Measurements from ENCODE around the gene CAMP. TPM values are rescaled to one million over a fixed set of nuclear protein-coding genes. Genes with fewer than 3 reads are reported as not detected.

The CAMP gene
- total RNA-seq, 4 donors from 2014 or later = not detected

DNA sequence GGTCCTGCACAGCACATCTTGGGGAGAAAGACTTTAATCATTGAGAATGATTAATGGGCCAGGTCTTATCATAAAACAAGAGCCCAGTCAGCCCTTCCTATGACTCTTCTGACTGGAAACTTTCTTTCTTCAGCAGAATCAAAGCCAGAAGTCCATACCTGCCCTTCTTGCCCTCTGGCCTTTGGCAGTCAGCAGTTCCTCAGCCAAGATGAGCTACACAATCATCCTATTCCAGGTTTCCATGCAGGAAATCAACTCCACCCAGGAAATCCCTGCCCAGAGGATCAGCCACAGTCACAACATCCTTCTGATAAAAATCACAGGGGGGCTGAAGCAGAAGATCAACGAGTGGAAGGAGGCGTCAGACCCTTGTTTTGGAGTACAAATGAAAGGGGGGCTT lies 44.5 kb downstream of the CAMP start:
- H3K27me3 ChIP-seq = no peaks in the 10 kb centered on the region
- in situ Hi-C loops (cut with MboI; ENCODE audit: low pct_ligation_motif_present in 1 of 4, low pct_unique_long_range_greater_than_20kb in 1 of 4, low sequenced_read_pairs in 3 of 4) = no loop called here
- peak; percentile 25 for DNase-seq
- 59% methylated on average over 2 of the region's 2 CpGs; no CpG with 5 or more reads in 1 of the 2 donors for whole genome bisulfite sequencing, 2 donors (ENCODE audit: low coverage in 1 of 2)
- peaks cover 0 to 22% (median 14%) of the 10 kb centered on the region in 4 donors for H3K4me1 ChIP-seq
- peaks cover 0 to 12% (median 0%) of the 10 kb centered on the region in 4 donors for H3K36me3 ChIP-seq
- no peak for TF ChIP-seq POLR2AphosphoS5 (IDR thresholded peaks at IDR 0.05)
- TF ChIP-seq POLR2A (IDR thresholded peaks at IDR 0.05) = no peak
- TF ChIP-seq, protein P1, sequence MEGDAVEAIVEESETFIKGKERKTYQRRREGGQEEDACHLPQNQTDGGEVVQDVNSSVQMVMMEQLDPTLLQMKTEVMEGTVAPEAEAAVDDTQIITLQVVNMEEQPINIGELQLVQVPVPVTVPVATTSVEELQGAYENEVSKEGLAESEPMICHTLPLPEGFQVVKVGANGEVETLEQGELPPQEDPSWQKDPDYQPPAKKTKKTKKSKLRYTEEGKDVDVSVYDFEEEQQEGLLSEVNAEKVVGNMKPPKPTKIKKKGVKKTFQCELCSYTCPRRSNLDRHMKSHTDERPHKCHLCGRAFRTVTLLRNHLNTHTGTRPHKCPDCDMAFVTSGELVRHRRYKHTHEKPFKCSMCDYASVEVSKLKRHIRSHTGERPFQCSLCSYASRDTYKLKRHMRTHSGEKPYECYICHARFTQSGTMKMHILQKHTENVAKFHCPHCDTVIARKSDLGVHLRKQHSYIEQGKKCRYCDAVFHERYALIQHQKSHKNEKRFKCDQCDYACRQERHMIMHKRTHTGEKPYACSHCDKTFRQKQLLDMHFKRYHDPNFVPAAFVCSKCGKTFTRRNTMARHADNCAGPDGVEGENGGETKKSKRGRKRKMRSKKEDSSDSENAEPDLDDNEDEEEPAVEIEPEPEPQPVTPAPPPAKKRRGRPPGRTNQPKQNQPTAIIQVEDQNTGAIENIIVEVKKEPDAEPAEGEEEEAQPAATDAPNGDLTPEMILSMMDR (IDR thresholded peaks at IDR 0.05) = no peak
- TF ChIP-seq EP300 (IDR thresholded peaks at IDR 0.05; ENCODE audit: low read depth) = no peak
- H3K27ac ChIP-seq = peak overlapping the region; percentile 83 to 88 (median 87)
- intact Hi-C loops (cut with DNase I; ENCODE audit: low total_unique reads) = no loop called here
- peak overlapping the region in 1 of 4 donors; percentile 11 for H3K4me3 ChIP-seq
- no peaks in the 10 kb centered on the region for H3K9me3 ChIP-seq

DNA sequence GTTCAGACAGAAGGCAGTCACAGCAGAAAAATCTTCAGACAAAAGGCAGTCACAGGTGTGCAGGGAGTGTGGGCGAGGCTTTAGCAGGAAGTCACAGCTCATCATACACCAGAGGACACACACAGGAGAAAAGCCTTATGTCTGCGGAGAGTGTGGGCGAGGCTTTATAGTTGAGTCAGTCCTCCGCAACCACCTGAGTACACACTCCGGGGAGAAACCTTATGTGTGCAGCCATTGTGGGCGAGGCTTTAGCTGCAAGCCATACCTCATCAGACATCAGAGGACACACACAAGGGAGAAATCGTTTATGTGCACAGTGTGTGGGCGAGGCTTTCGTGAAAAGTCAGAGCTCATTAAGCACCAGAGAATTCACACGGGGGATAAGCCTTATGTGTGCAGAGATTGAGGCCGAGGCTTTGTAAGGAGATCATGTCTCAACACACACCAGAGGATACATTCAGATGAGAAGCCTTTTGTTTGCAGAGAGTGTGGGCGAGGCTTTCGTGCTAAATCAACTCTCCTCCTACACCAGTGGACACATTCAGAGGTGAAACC lies 45.2 kb downstream of the CAMP start:
- H3K9me3 ChIP-seq = no peaks in the 10 kb centered on the region
- peak overlapping the region; percentile 83 to 88 (median 87) for H3K27ac ChIP-seq
- in situ Hi-C loops (cut with MboI; ENCODE audit: low pct_ligation_motif_present in 1 of 4, low pct_unique_long_range_greater_than_20kb in 1 of 4, low sequenced_read_pairs in 3 of 4) = no loop called here
- peaks cover 0 to 22% (median 14%) of the 10 kb centered on the region in 4 donors for H3K4me1 ChIP-seq
- peak; percentile 83 for DNase-seq
- peak in 2 of 3 donors; percentile 62 to 67 for TF ChIP-seq POLR2AphosphoS5 (IDR thresholded peaks at IDR 0.05)
- TF ChIP-seq POLR2A (IDR thresholded peaks at IDR 0.05) = peak; percentile 67
- TF ChIP-seq, protein P1 (IDR thresholded peaks at IDR 0.05) = no peak
- 42 to 52% methylated on average over 4 to 12 of the region's 13 CpGs for WGBS, 2 donors (ENCODE audit: low coverage in 1 of 2)
- H3K4me3 ChIP-seq = peak overlapping the region in 1 of 4 donors; percentile 17
- H3K36me3 ChIP-seq = peaks cover 0 to 6% (median 0%) of the 10 kb centered on the region in 4 donors
- no peaks in the 10 kb centered on the region for H3K27me3 ChIP-seq
- intact Hi-C loops (cut with DNase I; ENCODE audit: low total_unique reads) = no loop called here

DNA sequence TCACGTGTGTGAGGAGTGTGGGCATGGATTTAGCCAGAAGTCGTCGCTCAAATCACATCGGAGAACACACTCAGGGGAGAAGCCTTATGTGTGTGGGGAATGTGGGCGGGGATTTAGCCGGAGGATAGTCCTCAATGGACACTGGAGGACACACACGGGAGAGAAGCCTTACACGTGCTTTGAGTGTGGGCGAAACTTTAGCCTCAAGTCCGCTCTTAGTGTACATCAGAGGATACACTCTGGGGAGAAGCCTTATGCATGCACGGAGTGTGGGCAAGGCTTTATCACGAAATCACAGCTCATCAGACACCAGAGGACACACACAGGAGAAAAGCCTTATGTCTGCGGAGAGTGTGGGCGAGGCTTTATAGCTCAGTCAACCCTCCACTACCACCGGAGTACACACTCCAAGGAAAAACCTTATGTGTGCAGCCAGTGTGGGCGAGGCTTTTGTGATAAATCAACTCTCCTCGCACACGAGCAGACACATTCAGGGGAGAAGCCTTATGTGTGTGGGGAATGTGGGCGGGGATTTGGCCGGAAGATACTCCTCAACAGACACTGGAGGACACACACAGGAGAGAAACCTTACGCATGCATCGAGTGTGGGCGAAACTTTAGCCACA lies 45.8 kb downstream of the CAMP start:
- H3K36me3 ChIP-seq = peaks cover 0 to 6% (median 0%) of the 10 kb centered on the region in 4 donors
- intact Hi-C loops (cut with DNase I; ENCODE audit: low total_unique reads) (no loop called here), in situ Hi-C loops (cut with MboI; ENCODE audit: low pct_ligation_motif_present in 1 of 4, low pct_unique_long_range_greater_than_20kb in 1 of 4, low sequenced_read_pairs in 3 of 4) (no loop called here)
- no peak for TF ChIP-seq EP300 (IDR thresholded peaks at IDR 0.05; ENCODE audit: low read depth)
- TF ChIP-seq, protein P1 (IDR thresholded peaks at IDR 0.05) = no peak
- no peak for TF ChIP-seq POLR2A (IDR thresholded peaks at IDR 0.05)
- no peak for TF ChIP-seq POLR2AphosphoS5 (IDR thresholded peaks at IDR 0.05)
- no peaks in the 10 kb centered on the region for H3K27me3 ChIP-seq
- DNase-seq = peak; percentile 47
- peak overlapping the region; percentile 83 to 88 (median 87) for H3K27ac ChIP-seq
- no peaks in the 10 kb centered on the region for H3K9me3 ChIP-seq
- H3K4me1 ChIP-seq = peaks cover 0 to 22% (median 14%) of the 10 kb centered on the region in 4 donors
- peak overlapping the region in 1 of 4 donors; percentile 17 for H3K4me3 ChIP-seq
- WGBS, 2 donors (ENCODE audit: low coverage in 1 of 2) = 47 to 53% methylated on average over 3 to 23 of the region's 23 CpGs

DNA sequence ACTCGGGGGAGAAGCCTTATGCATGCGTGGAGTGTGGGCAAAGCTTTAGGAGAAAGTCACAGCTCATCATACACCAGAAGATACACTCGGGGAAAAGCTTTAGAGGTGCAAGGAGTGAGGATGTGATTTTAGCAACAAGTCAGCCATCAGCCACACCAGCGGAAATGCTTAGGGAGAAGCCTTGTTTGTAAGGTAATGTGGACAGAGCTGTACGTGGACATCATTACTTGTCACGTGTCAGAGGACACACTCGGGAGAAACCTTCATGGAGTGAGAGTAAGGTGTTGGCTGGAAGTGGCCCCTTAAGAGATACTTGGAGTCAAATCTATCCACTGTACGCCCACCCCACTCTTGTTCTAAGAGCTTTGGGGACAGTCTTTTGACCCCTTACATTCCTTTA lies 46.3 kb downstream of the CAMP start:
- H3K27ac ChIP-seq = peak overlapping the region; percentile 83 to 88 (median 87)
- H3K36me3 ChIP-seq = peaks cover 0 to 6% (median 0%) of the 10 kb centered on the region in 4 donors
- TF ChIP-seq POLR2AphosphoS5 (IDR thresholded peaks at IDR 0.05) = no peak
- no peak for TF ChIP-seq EP300 (IDR thresholded peaks at IDR 0.05; ENCODE audit: low read depth)
- no peak for TF ChIP-seq POLR2A (IDR thresholded peaks at IDR 0.05)
- TF ChIP-seq, protein P1 (IDR thresholded peaks at IDR 0.05) = no peak

More for the DNA sequence above, 46.3 kb downstream of the CAMP start:
- Histone ChIP-seq H3K4me3 (no peak overlapping the region), H3K27me3 (no peaks in the 10 kb centered on the region), H3K9me3 (no peaks in the 10 kb centered on the region), H3K4me1 (peaks cover 0 to 22% (median 14%) of the 10 kb centered on the region in 4 donors)
- intact Hi-C loops (cut with DNase I; ENCODE audit: low total_unique reads) = no loop called here
- in situ Hi-C loops (cut with MboI; ENCODE audit: low pct_ligation_motif_present in 1 of 4, low pct_unique_long_range_greater_than_20kb in 1 of 4, low sequenced_read_pairs in 3 of 4) = no loop called here
- no peak for DNase-seq
- 88 to 95% methylated on average over 4 to 8 of the region's 8 CpGs for WGBS, 2 donors (ENCODE audit: low coverage in 1 of 2)
